ENCODE measurements around the gene PCBD1. TPM values are rescaled to one million over a fixed set of nuclear protein-coding genes. Genes with fewer than 3 reads are reported as not detected.
A peak's percentile ranks its signal among the peaks of the same experiment; 100 is the strongest.

Gene PCBD1
- total RNA-seq, 1 experiment from 2014 or later, result 164 TPM

DNA sequence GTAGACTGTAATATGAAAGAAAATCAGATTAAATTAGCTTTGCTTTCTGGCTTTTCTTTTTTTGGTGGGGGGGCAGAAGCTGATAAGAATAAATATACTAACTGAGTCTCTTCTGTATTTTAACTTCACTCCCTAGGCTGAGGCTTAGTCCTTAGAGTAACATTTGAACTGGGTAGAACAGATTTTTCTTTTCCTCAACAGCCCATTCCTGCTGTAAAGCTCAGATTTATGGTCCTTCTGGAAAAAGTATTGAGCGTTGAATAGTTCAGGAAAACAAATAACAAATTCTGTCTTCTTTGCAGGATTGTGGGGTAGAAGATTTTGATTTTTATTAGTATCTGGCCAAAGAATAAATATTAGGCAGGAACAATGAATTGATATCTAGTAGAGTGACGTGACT is 54.8 kb downstream of the PCBD1 start:
- Histone ChIP-seq H3K9me3 (ENCODE audit: insufficient read depth, low read depth) (no peaks in the 10 kb centered on the region), H3F3A (ENCODE audit: insufficient read depth, low read depth) (peaks cover 43% of the 10 kb centered on the region), H3K4me3 (no peak overlapping the region), H3K4me1 (replicated peaks; ENCODE audit: insufficient read depth) (peaks cover 71% of the 10 kb centered on the region), H4K20me1 (ENCODE audit: insufficient read depth) (no peaks in the 10 kb centered on the region), H3K79me2 (ENCODE audit: low read depth) (peaks cover 87% of the 10 kb centered on the region), H2AFZ (no peak overlapping the region), H3K36me3 (ENCODE audit: low read depth) (peaks cover 50% of the 10 kb centered on the region), H3K27me3 (ENCODE audit: insufficient read depth, low read depth) (no peaks in the 10 kb centered on the region), H3K9me2 (ENCODE audit: insufficient read depth) (no peaks in the 10 kb centered on the region), H3K4me2 (peak overlapping the region; percentile 49), H3K27ac (peak overlapping the region; percentile 80)
- no peak for DNase-seq
- ChIA-PET CTCF (no interaction called here), POLR2A (ENCODE audit: unreplicated experiment) (interaction anchor here (0.6 kb wide), 1 partner anchor 22 kb away, joined by 3 read pairs; no protein-coding TSS in a partner anchor)
- BruUV-seq (replicated peaks), result no TSS peak
- intact Hi-C loops (cut with micrococcal nuclease; ENCODE audit: unreplicated experiment), result no loop called here
- TF ChIP-seq EZH2 (IDR thresholded peaks at IDR 0.05; ENCODE audit: low read depth), result no peak
- TF ChIP-seq, protein P1, sequence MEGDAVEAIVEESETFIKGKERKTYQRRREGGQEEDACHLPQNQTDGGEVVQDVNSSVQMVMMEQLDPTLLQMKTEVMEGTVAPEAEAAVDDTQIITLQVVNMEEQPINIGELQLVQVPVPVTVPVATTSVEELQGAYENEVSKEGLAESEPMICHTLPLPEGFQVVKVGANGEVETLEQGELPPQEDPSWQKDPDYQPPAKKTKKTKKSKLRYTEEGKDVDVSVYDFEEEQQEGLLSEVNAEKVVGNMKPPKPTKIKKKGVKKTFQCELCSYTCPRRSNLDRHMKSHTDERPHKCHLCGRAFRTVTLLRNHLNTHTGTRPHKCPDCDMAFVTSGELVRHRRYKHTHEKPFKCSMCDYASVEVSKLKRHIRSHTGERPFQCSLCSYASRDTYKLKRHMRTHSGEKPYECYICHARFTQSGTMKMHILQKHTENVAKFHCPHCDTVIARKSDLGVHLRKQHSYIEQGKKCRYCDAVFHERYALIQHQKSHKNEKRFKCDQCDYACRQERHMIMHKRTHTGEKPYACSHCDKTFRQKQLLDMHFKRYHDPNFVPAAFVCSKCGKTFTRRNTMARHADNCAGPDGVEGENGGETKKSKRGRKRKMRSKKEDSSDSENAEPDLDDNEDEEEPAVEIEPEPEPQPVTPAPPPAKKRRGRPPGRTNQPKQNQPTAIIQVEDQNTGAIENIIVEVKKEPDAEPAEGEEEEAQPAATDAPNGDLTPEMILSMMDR (conservative IDR thresholded peaks at IDR 0.05), result no peak

Other genes starting within 250 kb of the PCBD1 start
- gene ADAMTS14, start 216.1 kb downstream of the PCBD1 start, total RNA-seq (2021), result 1.9 and 2.7 TPM in 2 replicates
- gene TBATA, start 103.2 kb downstream of the PCBD1 start, total RNA-seq (2021), result not detected in 2 replicates
- 96.9 and 141 TPM in 2 replicates for gene SGPL1, start 72.6 kb downstream of the PCBD1 start, total RNA-seq (2021)